CD4-positive, alpha-beta T cell treated with Interleukin-17A for 4 hours (primary cell): ENCODE results near the gene SSTR4.
"Not testable (repeated sequence)": the region's sequence is repeated elsewhere in the genome, so short reads cannot be mapped to it uniquely, and the experiment has no call there.

ENCODE experiments used
- DNase-seq: peaks from one replicate; pipeline ENCODE4 v3.0.0-alpha.2; 2020; ENCODE audit warnings: mixed read lengths

SSTR4 gene

GRCh38 chr20:23034721-23035671 is at the start of gene SSTR4:
SSTR4 (plus strand) TSS chr20:23035312; CDS start chr20:23035484, 172 bp downstream.
- no peak for DNase-seq

- no peak for DNase-seq
Observed at GRCh38 chr20:22986601-22987000, 48.5 kb upstream of the SSTR4 start.

- DNase-seq, result not testable (repeated sequence)
Observed at GRCh38 chr20:22991424-22991823, 43.7 kb upstream of the SSTR4 start.

- no peak for DNase-seq
Observed at GRCh38 chr20:22993823-22994222, 41.3 kb upstream of the SSTR4 start.

- no peak for DNase-seq
Observed at GRCh38 chr20:22995923-22996322, 39.2 kb upstream of the SSTR4 start.

- DNase-seq, result no peak
Observed at GRCh38 chr20:22998476-22998875, 36.6 kb upstream of the SSTR4 start.

- no peak for DNase-seq
Observed at GRCh38 chr20:22999756-23000155, 35.4 kb upstream of the SSTR4 start.

- DNase-seq, result no peak
Observed at GRCh38 chr20:23000232-23000947, 34.7 kb upstream of the SSTR4 start.

GRCh38 chr20:23002276-23002675 is 32.8 kb upstream of the SSTR4 start:
- DNase-seq, result no peak

- DNase-seq, result no peak
Observed at GRCh38 chr20:23003077-23003635, 32.0 kb upstream of the SSTR4 start.

- no peak for DNase-seq
Observed at GRCh38 chr20:23003881-23004460, 31.1 kb upstream of the SSTR4 start.

- no peak for DNase-seq
Observed at GRCh38 chr20:23005776-23006175, 29.3 kb upstream of the SSTR4 start.

- DNase-seq, result no peak
Observed at GRCh38 chr20:23007462-23007861, 27.6 kb upstream of the SSTR4 start.

GRCh38 chr20:23007886-23008655 is 27.0 kb upstream of the SSTR4 start:
- DNase-seq, result no peak

GRCh38 chr20:23008667-23009066 is 26.4 kb upstream of the SSTR4 start:
- DNase-seq, result no peak

GRCh38 chr20:23009636-23010035 is 25.5 kb upstream of the SSTR4 start:
- no peak for DNase-seq

- DNase-seq, result no peak
Observed at GRCh38 chr20:23010096-23010495, 25.0 kb upstream of the SSTR4 start.

- no peak for DNase-seq
Observed at GRCh38 chr20:23011008-23011721, 23.9 kb upstream of the SSTR4 start.

- DNase-seq, result no peak
Observed at GRCh38 chr20:23013429-23013828, 21.7 kb upstream of the SSTR4 start.

GRCh38 chr20:23017516-23017915 is 17.6 kb upstream of the SSTR4 start:
- DNase-seq, result no peak

GRCh38 chr20:23018432-23018831 is 16.7 kb upstream of the SSTR4 start:
- no peak for DNase-seq

- no peak for DNase-seq
Observed at GRCh38 chr20:23018941-23019340, 16.2 kb upstream of the SSTR4 start.
